Stromal cell of bone marrow (primary cell): ENCODE data around the gene CERS3.
A peak's percentile ranks its signal among the peaks of the same experiment; 100 is the strongest.
"Not testable (repeated sequence)": the region's sequence is repeated elsewhere in the genome, so short reads cannot be mapped to it uniquely, and the experiment has no call there.

Experiments
- DNase-seq: peaks from one replicate; pipeline ENCODE4 v3.0.0-alpha.2; 2012; ENCODE audit warnings: low read depth

Gene CERS3

DNA sequence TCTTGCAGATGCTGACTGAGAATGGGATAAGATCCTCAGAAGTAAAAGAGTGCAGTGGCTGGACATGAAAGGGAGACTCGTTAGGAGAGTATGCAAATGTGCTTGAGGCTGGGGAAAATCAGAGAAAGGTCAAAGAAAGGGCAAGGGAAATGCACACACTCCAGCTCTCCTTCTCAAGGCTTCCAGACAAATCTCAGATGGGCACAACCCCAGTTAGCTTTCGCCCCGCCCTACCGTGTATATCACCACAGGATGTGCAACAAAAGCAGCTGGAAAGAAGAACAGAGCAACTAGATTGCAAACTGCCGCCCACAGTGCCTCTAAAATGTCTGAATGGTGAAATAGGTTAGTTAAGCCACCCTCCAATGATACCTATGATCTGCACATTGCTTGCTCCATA lies 63.9 kb downstream of the CERS3 start:
- no peak for DNase-seq

GRCh38 chr15:100464256-100464655 lies 64.5 kb downstream of the CERS3 start:
- no peak for DNase-seq

DNA sequence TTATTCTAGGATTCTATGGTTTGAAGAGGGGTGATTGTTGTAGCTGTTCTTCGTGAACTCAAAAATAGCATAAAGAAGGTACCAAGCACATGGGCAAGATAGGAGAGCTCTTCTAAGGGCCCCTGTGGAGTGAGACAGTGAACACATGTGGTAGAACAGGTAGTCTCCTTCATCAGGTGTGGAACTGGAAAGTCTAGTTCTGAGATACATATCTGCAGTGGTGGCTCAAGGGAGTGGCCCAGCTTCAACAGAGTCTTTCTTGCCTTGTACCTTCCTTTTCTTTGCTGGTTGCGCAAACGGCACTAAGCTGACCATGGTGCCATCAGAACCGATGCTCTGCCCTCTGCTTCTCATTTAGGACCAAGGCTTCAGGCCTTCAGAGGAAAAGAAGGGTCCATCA lies 65.2 kb downstream of the CERS3 start:
- no peak for DNase-seq

GRCh38 chr15:100461049-100461448 lies 67.7 kb downstream of the CERS3 start:
- DNase-seq: no peak

DNA sequence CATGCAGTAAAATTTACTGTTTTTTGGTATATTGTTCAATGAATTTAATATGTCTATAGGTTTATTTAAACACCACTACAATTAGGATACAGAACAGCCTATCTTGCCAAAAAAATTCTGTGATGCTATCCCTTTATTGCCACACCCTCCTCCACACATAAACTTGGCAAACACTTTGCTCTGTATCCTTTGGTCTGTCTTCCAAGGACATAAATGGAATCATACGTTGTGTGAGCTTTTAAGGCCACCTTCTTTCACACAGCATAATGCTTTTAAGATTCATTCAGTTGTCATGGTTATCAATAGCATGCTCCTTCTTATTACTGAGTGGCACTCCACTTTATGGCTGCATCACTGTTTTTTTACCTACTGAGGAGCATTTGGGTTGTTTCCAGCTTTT lies 71.5 kb downstream of the CERS3 start:
- no peak for DNase-seq

- DNase-seq: no peak
Observed at GRCh38 chr15:100454148-100454547, 74.6 kb downstream of the CERS3 start.

DNA sequence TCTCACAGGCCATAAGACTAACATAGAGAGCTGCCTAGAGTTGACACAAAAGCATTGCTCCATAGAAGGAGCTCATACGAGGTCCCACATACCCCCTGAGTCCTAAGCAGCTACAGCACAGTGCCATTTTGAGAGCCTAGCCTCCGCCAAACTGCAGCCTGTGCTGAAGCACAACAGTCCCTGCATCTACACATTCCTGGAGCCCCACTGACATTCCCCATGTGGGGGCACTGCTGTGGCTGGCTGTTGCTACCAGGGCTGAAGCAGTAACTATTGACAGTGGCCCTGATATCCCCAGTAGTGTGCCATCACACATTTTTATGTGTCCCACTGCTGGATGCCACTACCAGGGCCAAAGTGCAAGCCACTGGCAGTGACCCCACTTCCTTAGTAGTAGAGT lies 80.3 kb downstream of the CERS3 start:
- DNase-seq: no peak

GRCh38 chr15:100441063-100441462 lies 87.7 kb downstream of the CERS3 start:
- DNase-seq: not testable (repeated sequence)

DNA sequence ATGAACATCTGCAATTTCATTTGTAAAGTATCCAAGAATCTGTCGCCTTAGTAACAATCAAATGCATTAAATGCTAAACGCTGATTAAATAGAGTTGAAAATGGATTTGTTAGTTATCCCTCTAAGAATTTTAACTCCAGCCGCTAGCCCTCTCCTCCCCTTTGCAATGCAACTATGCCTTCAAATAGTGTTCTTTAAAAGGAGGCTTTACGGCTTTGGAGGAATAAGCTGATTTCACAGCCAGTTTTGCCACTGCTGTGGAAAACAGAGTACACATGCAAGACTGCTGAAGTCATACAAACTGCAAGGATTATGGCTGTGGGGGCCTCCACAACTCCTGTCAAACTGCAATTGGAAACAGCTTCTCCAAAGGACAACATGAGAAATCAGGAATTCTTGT lies 89.2 kb downstream of the CERS3 start:
- no peak for DNase-seq

GRCh38 chr15:100438570-100438969 lies 90.2 kb downstream of the CERS3 start:
- no peak for DNase-seq

GRCh38 chr15:100437261-100437660 lies 91.5 kb downstream of the CERS3 start:
- DNase-seq: no peak

DNA sequence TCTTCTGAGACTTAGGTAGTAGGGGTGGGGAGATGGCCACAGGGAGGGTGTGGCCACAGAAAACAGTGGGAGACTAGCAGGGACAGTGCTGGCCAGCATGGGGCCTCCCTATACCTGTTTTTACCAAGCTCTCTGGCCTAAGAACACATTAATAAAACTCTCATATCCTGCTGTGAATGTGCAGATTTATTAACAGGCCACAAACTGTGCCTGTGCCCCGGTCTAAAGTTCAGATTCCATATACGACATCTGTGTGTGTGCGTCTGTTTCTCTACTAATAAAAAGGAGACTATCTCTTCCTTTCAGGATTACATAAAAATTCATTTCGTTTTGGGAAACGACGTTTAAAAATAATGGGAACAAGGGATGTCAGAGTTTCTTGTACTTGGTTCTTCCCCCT lies 94.2 kb downstream of the CERS3 start:
- no peak for DNase-seq

DNA sequence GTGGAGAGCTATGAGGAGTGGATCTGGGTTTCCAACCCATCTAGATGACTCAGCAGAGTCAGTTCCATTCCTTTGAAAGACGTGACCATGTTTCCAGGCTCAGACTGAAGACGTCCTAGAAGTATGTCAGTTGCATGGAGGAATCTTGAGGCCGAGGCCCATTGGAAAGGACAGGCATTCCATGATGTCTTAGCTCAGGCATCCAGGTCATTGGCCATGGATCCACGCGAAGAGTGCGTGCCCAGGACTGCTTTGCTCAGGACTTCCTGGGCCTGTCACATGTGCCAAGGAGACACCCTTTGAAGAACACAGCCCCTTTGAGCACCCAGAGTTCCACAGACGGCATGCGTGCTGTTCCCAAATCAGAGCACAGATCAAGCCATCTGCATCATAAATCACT lies 94.7 kb downstream of the CERS3 start:
- no peak for DNase-seq

- DNase-seq: no peak
Observed at GRCh38 chr15:100433304-100433703, 95.4 kb downstream of the CERS3 start.

- DNase-seq: peak; percentile 6
Observed at GRCh38 chr15:100430411-100430810, 98.3 kb downstream of the CERS3 start.

- DNase-seq: no peak
Observed at GRCh38 chr15:100429116-100429728, 99.5 kb downstream of the CERS3 start.

GRCh38 chr15:100426937-100427336 lies 101.8 kb downstream of the CERS3 start:
- no peak for DNase-seq

- DNase-seq: no peak
Observed at GRCh38 chr15:100405179-100405578, 123.6 kb downstream of the CERS3 start.

- no peak for DNase-seq
Observed at GRCh38 chr15:100400996-100401395, 127.8 kb downstream of the CERS3 start.

GRCh38 chr15:100394736-100395440 lies 133.9 kb downstream of the CERS3 start:
- DNase-seq: no peak

DNA sequence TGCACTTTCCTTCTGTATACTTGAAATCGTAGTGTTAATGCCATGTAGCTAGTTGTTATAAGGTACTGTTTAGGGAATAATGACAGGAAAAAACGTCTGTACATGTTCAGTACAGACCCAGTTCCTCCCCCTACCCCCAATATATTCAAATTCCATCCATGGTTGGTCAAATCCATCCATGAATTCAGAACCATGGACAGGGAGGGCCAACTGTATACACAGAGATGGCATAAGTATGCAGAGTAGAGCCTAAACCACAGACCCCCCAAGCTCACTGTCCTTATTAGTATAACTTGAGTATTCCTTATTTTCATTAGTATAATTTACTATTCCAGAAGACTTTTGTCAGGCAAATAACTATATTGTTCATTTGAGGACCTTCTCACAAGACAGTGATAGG lies 135.7 kb downstream of the CERS3 start:
- DNase-seq: no peak

- DNase-seq: no peak
Observed at GRCh38 chr15:100385300-100386050, 143.3 kb downstream of the CERS3 start.

GRCh38 chr15:100384108-100384410 lies 144.7 kb downstream of the CERS3 start:
- no peak for DNase-seq
